Measurements from ENCODE around the gene ZPBP2.
"Not testable (repeated sequence)": the region's sequence is repeated elsewhere in the genome, so short reads cannot be mapped to it uniquely, and the experiment has no call there.

The ZPBP2 gene

GRCh38 chr17:39855911-39856649 lies 11.9 kb upstream of the ZPBP2 start:
- not testable (repeated sequence) for DNase-seq (ENCODE audit: low read depth)

- no peak for DNase-seq (ENCODE audit: low read depth)
These were observed 6.8 kb upstream of the ZPBP2 start for GRCh38 chr17:39861235-39861634.

GRCh38 chr17:39863244-39863917 lies 4.6 kb upstream of the ZPBP2 start:
- no peak for DNase-seq (ENCODE audit: low read depth)

GRCh38 chr17:39863918-39864746 lies 3.9 kb upstream of the ZPBP2 start, which contains the start of gene IKZF3:
IKZF3 (minus strand) TSS chr17:39864312; CDS start chr17:39864126, 186 bp downstream.
- DNase-seq (ENCODE audit: low read depth) = no peak

DNA sequence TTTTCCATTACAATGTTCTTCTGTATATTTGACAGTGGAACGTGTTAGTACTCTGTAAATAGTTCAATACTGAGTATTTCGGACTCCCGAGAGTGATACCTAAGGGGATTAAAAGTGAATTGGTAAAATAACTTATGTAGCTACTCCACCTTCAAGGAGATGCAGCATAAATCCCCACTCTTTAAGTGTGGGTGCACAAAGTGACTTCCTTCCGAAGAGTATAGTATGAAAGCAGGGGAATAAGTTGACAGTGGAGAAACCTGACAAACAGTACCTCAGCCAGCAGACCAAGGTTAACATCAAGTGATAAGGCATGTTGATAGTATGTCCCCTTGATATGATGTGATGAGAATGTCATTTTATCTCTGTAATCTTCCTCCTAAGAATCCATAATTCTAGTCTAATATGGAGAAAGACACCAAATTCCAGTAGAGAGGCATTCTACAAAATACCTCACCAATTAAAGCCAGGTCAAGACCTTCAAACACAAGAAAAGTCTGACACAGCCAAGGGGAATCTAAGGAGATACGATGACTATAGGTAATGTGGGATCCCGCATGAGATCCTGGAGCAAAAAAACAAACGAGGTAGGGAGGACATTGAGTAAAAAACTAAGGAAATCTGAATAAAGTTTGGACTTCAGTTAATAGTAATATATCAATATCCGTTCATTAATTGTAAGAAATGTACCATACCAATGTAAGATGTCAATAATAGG lies 1.8 kb upstream of the ZPBP2 start:
- DNase-seq (ENCODE audit: low read depth) = no peak

DNA sequence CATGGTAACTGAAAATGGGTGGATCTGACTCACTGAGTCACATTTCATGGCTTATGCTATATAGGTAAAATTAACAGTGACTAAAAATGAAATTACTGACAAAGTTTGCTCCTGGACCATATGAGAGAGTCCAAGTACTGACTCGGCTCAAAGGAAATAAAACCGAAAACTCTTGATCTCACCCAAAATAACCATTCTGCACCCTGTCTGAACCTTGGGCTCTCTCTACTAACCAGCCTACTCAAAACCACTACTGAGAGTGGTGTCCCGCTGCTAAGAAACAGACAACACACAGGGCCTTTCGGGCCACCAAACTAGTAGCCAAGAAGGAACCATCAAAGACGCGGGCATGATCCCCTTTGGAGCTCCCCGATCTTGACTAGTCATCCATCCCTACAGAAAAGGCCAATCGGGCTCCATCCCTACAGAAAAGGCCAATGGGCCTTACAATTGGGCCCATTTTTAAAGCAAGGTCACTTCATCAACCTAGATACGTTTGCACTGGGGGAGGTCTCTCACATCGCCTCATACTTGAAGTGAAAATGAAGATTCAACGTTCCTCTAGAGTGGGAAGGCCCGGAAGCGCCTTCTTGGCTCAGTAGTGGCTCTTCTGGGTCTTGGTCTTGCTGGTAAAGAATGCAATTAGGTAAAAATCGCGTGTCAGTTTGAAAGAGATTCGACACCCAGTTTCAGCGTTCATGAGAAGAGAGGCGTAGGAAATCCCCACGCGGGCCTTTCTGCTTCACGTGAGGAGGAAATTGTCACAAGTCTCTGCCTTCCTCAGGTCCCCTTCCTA lies 720 bp upstream of the ZPBP2 start:
- DNase-seq (ENCODE audit: low read depth) = no peak

GRCh38 chr17:39868554-39868942 lies 546 bp downstream of the ZPBP2 start:
- DNase-seq (ENCODE audit: low read depth) = no peak

- no peak for DNase-seq (ENCODE audit: low read depth)
These were observed 2.8 kb downstream of the ZPBP2 start for GRCh38 chr17:39870776-39871175.

GRCh38 chr17:39871801-39872200 lies 3.8 kb downstream of the ZPBP2 start:
- DNase-seq (ENCODE audit: low read depth) = no peak

GRCh38 chr17:39872751-39873150 lies 4.7 kb downstream of the ZPBP2 start:
- DNase-seq (ENCODE audit: low read depth) = peak; percentile 2

DNA sequence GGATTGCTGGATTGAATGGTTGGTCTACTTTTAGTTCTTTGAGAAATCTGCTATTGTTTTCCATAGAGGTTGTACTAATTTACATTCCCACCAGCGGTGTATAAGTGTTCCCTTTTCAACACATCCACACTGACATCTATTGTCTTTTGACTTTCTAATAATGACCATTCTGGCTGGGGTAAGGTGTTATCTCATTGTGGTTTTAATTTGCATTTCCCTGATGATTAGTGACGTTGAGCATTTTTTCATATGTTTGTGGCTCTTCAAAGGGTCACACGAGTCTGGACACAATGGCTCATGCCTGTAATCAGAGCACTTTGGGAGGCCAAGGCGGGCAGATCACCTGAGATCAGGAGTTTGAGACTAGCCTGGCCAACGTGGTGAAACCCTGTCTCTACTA lies 18.1 kb downstream of the ZPBP2 start:
- not testable (repeated sequence) for DNase-seq (ENCODE audit: low read depth)

GRCh38 chr17:39887078-39887477 lies 19.1 kb downstream of the ZPBP2 start:
- DNase-seq (ENCODE audit: low read depth) = no peak

- DNase-seq (ENCODE audit: low read depth) = no peak
These were observed 21.2 kb downstream of the ZPBP2 start for GRCh38 chr17:39889200-39889599.

DNA sequence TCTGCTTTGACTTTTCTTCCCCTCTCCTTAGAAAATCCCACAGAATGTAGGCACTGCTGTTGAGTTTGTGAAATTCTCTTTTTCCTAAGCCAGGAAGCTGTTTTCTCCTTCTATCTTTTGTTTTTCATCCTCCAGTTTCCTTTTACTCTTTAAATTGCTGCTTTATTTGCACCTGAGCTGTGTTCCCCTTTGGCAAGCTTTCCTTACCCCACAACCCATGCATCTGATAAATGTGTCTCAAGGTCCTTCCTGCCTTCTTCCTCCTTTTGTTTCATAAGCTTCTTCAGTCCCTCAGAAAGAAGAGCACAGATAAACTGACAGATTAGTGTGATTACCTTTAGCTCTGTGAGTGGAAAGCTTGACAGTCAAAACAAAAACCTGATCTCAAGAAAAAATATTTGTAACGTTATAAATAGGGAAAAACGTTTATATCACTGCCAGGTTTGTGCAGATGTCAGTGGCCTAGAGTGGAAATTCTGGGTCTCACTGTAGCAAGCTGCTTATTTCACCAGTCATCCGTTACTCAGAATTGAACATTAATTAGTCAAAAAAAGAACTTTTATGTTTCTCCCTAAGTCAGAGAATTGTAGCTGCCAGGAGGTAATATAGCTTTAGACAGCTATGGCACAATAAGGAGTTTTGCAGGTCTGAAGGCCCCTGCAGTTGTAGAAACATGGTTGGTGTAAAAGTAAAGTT lies 26.8 kb downstream of the ZPBP2 start:
- DNase-seq (ENCODE audit: low read depth) = no peak

DNA sequence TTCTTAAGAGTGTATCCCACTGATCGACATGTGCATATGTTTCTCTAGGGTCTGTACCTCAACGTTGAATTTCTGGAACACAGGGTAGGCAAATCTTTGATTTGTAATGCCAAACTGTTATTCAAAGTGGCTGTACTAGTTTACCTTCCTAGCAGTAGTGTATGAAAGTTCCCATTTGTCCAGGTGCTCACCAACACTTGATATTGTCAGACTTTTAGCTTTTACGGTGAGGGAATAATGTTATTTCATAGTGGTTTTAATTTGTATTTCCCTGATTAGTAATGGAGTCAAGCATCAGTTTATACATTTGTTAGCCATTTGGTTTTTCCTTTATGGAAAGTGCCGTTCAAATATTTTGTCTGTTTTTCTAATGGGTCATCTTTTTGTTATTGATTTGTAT lies 30.1 kb downstream of the ZPBP2 start:
- DNase-seq (ENCODE audit: low read depth) = no peak

GRCh38 chr17:39899215-39899614 lies 31.2 kb downstream of the ZPBP2 start:
- DNase-seq (ENCODE audit: low read depth) = no peak

DNA sequence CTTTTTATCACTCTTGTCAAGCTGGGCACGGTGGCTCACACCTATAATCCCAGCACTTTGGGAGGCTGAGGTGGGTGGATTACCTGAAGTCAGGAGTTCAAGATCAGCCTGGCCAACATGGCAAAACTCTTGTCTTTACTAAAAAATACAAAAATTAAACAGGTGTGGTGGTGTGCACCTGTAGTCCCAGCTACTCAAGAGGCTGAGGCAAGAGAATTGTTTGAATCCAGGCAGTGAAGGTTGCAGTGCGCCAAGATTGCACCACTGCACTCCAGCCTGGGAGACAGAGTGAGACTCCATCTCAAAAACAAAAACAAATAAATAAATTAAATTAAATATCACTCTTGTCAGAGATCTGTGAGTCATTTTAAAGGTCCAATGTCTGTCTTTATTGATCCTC lies 34.0 kb downstream of the ZPBP2 start:
- DNase-seq (ENCODE audit: low read depth) = not testable (repeated sequence)

DNA sequence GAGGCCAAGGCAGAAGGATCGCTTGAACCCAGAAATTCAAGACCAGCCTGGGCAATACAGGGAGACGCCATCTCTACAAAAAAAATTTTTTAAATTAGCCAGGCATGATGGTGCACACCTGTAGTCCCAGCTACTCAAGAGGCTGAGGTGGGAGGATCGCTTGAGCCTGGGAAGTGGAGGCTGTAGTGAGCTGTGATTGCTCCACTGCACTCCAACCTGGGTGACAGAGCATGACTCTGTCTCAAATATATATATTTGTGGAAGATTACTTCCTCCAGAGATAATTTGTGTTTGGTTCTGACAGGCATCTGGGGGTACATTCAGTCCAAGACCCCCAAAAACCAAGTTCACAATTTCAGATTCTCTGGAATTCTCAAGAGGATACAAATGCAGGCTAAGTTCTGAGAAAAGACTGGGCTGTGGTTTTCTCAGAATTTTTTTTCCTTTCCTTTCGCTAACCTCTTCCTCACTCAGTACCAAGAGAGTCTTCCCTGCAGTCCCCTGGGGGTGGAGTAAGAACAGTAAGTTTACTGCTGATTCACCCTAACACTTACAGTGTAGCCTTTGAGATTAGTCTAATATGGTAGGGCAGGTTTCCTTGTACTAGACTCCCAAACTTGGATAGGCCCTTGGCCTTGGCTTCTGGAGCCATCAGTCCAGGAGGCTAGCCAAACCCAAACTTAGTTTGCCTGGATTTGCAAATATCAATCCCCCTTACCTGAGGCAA lies 35.3 kb downstream of the ZPBP2 start:
- DNase-seq (ENCODE audit: low read depth) = peak; percentile 31

- no peak for DNase-seq (ENCODE audit: low read depth)
These were observed 36.9 kb downstream of the ZPBP2 start for GRCh38 chr17:39904990-39905288.

DNA sequence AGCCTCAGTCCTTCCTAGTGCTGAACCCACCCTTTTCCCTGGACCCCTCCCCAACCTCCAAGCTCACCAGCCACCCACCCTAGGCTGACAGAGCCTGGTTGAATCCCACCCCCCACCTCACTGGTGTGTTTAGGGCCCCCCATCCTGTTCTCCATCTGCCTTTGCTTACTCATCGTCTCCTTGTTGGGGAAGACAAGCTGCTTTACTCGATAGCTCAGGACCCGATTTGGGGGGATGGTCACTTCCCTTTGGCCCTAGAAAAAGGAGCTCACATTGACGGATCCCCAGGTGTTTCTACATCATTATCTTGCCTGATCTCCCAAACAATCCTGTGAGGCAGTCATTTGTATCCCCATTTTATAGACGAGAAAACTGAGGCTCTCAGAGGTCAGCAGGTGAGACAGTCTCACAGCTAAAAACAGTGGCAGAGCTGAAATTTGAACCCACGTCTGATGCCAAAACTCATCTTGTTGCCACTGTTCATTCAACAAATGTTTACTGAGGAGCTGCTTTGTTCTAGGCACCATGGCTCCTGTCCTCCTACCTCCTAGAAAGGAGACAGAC lies 40.9 kb downstream of the ZPBP2 start:
- no peak for DNase-seq (ENCODE audit: low read depth)
